Measurements from ENCODE around the gene KCNMA1.

KCNMA1 gene

GRCh38 chr10:77553311-77553710 is 84.3 kb downstream of the KCNMA1 start:
- no peak for DNase-seq

- no peak for DNase-seq
Observed at GRCh38 chr10:77552252-77552651, 85.4 kb downstream of the KCNMA1 start.

DNA sequence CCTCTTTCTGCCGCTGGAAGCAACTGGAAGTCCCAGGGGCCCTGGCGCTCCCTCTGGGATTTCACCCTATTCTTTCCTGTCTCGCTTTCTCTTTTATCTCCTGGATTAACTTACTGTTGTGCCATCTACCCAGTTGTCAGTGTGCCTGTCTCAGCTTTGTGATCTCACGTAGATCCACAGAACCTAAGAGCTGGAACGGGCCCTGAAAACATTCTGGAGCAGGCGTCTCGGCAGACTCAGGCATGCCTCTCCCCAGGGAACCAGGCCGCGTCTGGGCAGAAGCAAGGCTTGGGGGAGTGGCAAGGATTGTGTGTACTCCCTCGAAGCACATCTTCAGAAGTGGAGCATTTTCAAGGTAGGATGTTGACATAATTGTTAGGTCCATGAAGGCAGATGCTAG is 87.2 kb downstream of the KCNMA1 start:
- no peak for DNase-seq

DNA sequence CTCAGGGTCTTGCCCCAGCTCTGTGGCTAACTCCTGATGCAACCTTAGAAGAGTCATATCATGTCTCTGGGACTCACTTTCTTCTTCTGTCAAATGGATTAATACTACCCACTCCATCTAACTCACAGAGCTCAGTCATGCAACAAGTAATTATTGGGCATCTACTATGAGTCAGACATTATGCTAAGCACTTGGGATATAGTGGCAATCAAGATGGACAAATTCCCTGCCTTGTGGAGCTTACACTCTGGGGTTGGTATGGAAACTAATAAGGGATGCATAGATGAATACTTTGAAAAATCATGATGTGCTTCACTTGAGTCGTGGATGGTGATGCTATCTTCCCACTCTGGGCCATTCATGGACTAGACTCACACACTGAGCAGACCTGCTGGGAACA is 88.9 kb downstream of the KCNMA1 start:
- no peak for DNase-seq

DNA sequence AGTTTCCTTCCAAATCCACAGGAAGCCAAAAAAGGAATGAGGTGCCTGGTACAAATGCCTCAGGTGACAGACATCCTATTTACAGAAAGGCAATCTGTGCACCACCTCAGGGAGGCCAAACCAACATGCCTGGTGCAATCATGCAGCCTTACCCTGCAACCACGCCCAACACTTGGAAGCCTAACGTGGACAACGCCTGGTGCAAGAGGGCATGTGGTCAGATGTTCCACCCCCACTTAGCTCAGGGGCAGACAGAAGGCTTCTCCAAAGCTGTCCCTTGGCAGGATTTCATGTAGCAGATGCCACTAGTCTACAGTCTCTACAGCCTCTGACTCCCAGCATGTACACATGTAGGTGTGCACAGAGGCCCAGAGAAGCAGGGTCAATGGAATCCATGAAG is 89.5 kb downstream of the KCNMA1 start:
- DNase-seq = no peak

- DNase-seq = no peak
Observed at GRCh38 chr10:77547307-77548050, 90.1 kb downstream of the KCNMA1 start.

DNA sequence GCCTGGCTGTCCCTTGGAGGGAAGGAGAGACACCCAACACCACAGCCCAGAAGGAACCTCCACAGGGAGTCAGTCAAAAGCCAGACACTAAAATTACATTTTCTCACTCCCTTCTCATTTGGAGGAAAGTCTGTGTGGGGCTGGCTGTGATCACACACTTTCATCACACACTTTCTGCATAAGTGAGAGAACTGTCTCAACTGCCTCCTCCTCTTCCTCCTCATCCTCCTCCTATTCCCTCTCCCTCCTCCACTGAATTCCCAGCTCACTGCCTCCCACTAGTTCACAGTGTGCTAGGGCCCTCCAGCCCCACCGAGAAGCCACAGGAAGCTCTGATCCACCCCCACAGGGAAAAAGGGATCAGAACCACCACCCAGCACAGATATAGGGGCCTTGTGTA is 91.6 kb downstream of the KCNMA1 start:
- no peak for DNase-seq

GRCh38 chr10:77545585-77545984 is 92.0 kb downstream of the KCNMA1 start:
- DNase-seq = no peak

GRCh38 chr10:77544617-77545016 is 93.0 kb downstream of the KCNMA1 start:
- no peak for DNase-seq

DNA sequence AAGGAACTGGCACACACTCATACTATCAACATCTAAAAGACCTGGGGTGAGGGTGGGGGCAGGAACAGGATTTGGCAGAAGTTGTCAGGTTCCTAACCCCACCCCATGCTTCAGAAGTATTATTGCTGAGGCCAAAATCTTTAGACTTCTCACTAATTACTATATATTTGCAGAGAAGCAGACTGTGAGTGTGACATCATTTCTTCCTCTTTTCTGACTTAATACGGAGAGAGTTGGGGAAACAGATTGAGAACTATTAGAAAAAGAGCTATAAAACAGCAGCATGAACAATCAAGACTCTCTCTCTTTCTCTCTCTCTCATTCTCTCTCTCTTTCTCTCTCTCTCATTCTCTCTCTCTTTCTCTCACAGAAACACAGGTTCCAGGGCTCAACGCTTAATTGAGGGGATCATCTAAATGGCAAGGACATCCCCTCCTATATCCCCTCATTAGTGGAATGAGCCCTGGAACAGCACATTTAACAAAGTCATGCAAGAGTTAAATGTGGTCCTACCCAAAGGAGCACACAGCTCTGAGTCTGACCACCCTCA is 94.8 kb downstream of the KCNMA1 start:
- DNase-seq = no peak

DNA sequence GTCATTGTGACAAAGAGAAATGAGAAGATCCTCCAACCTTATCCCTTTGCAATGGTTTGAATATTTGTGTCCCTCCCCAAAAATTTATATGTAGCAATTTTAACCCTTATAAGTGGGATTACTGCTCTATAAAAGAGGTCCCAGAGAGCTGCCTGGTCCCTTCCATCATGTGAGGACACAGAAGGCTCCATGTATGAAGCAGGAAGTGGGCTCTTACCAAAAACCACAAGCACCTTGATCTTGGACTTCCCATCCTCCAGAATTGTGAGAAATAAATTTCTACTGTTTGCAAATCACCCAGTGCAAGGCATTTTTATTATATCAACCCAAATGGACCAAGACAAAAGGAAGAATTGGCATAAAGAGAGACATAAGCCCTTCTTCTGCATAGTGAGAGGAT is 95.7 kb downstream of the KCNMA1 start:
- DNase-seq = no peak

GRCh38 chr10:77541247-77541646 is 96.4 kb downstream of the KCNMA1 start:
- DNase-seq = no peak

DNA sequence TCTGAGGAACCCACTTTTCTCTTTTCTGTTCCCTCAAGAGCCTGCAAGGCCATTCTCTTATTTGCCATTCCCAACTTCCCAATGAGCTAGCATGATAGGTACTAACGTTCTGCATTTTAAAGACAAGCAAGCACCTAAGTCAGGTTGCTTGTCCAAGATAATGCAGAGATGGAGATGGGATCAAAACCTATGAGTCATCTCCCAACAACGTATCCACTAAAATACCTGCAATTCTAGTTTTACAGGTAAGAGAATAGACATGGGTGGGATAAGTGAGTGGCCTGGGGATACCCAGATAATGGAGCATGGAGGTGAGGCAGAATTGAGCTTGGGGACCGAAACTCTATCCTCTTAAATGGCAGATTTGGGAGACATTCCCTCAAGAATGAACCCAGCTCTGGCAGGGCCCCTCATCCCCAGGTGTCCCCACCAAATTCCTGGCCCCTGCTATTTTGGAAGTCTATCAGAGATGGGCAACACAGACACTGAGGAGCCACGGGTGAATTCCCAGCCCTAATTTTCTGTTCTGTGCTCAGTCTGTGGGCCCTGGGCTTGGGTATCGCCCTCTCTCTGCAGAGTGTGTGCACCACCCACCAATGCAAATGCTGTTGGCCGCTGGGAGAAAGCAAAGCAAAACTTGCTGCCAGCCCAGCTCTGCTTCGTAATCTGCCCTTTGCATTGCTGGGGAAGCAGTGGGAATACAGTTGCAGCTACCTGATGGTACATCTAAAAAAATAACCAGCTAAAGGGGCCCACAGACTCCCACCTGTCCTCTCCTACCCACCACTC is 98.3 kb downstream of the KCNMA1 start:
- DNase-seq = no peak

GRCh38 chr10:77537720-77538373 is 99.8 kb downstream of the KCNMA1 start:
- no peak for DNase-seq

- no peak for DNase-seq
Observed at GRCh38 chr10:77537071-77537470, 100.5 kb downstream of the KCNMA1 start.

DNA sequence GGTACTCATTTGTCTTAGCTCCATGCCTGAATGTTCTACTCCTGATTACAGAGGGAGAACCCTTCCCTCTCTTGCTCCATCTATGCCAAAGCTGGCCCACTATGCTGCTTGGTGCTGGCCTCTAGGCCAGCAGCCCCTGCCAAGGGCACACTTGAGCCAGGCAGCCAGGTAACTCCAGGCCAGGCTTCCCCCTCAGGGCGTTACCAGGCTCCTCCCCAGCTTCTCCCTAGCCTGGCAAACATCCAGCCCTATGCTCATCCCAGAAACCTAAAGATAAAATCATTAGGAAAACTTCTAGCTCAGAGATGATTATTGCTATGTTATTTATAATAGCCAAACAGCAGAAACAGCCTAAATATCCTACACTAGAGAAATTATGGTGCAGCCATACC is 103.7 kb downstream of the KCNMA1 start:
- DNase-seq = no peak

DNA sequence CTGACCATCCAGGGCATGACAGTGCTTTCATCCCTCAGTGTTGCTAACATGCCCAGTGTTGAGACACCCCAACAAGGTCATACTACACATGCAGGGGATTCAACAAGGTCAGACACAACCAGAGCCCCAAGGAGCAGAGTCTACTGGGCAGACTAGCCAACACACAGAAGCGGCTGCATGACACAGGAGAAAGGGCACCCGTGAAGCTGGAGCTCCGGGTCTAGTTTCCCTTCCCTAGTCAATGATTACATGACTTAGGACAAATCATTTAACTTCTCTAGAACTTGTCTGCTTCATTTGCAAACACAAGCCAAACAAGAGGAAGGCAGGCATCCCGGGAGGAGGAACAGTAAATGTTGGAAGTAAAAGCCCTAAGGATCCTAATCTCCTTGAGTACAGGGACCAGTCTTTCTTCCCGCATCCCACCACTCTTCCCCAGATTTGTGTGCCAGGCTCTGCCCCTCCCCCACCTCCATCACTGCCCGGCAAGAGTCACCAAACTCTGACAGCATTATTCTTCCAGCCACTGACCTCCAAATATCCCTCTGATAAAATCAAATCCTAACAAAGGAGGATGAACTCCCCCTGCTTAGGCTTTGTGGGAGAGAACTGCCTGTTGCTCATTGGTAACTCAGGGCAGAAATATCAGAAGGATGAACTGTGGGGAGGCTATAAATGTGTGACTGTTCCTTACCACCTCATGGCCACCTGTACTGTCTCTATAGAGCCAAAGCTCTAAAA is 104.3 kb downstream of the KCNMA1 start:
- DNase-seq = no peak

- no peak for DNase-seq
Observed at GRCh38 chr10:77532068-77532467, 105.5 kb downstream of the KCNMA1 start.

- DNase-seq = no peak
Observed at GRCh38 chr10:77531441-77532001, 106.1 kb downstream of the KCNMA1 start.

GRCh38 chr10:77530011-77530410 is 107.6 kb downstream of the KCNMA1 start:
- DNase-seq = no peak

DNA sequence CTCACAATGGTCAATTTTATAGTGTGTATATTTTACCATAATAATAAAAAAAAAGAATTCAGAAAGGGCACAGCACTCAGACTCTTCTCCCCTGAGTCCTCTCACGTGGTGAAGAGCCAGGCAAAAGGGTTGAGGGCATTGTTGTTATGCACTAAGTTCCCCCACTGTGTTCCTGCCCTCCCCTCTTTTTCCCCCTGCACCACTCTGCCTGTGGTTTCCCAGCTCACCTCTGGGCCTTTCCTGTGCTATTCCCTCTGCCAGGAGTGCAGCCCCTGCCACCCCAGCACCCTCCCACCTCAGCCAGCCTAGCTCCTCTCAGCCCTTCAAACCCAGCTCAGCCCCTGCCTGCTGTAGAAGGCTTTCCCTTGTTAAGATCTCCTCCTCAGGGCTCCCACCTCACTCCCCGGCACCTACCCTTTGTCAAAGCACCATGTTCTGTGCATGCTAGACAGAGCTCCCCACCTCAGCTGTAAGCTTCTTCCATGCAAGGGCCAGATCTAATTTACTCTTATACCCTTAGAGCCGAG is 108.5 kb downstream of the KCNMA1 start:
- no peak for DNase-seq

- no peak for DNase-seq
Observed at GRCh38 chr10:77527839-77528238, 109.8 kb downstream of the KCNMA1 start.
